HG03521 (cell line): ENCODE results near the gene SNTA1.
A peak's percentile ranks its signal among the peaks of the same experiment; 100 is the strongest.
"Not testable (repeated sequence)": the region's sequence is repeated elsewhere in the genome, so short reads cannot be mapped to it uniquely, and the experiment has no call there.

Source experiments
- ATAC-seq: cut with Tn5 transposase; IDR thresholded peaks from one replicate; pipeline ENCODE4 v1.9.1; 2021; ENCODE audit warnings: mild to moderate bottlenecking, moderate library complexity; ENCODE audit not compliant: unreplicated experiment

The SNTA1 gene

DNA sequence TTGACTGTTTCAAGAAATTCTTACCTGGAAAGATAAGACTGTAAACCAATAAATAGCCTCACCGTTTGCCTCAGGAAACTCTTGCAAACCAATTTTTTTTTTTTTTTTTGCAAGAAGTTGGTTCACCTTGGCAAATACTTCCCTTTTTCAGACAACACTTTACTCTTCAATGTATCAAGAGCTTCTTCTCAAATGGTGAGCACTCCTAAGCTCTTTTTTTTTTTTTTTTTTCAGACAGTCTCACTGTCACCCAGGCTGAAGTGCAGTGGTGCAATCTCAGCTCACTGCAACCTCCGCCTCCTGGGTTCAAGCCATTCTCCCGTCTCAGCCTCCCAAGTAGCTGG is 22.7 kb upstream of the SNTA1 start:
- no peak for ATAC-seq

DNA sequence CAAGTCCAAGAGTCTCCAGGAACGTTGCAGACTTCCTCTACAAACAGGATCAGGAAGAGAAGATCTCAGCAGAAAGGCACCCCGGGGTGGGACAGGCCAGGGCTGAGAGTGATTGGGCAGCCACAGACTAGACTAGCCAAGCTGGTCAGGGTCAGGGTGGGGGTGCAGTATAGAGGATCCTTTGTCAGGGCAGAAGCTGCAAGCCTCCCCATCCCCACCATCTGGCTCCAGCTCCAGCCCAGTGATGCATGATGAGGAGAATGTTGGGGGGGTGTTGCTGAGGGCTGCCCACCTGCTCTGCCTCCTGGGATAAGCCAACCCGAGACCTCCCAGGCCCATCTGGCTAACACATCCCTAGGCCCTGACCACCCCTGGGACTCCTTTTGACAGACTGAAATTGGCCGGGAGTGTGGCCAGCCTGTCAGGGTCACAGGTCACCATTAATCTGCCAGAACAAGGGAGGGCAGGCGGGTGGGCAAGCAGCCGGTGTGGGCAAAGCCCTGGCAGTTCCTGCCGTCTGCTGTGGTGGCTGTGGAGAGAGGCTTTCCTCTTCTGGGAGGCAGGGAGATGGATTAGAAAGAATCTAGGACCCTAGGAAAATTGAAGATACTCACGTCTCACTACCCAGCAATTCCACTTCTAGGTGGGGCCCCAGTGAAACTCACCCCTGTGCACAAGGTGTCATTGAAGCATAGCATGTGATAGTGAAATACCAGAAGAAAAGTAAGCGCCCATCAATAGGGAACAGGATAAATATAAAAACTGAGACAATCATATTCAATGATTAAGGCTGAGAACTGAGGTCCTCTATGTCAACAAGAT is 22.1 kb upstream of the SNTA1 start:
- no peak for ATAC-seq

DNA sequence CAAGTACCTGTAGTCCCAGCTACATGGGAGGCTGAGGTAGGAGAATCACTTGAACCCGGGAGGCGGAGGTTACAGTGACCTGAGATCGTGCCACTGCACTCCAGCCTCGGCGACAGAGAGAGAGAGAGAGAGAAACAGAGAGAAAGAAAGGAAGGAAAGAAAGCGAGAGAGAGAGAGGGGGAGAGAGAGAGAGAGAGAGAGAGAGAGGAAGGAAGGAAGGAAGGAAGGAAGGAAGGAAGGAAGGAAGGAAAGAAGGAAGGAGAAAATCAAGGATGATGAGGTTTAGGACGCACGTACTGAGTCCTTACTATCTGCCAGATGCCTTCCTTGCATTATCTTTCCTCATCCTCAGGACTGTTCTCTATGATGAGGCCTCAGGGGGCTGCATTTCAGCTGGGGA is 21.2 kb upstream of the SNTA1 start:
- not testable (repeated sequence) for ATAC-seq

DNA sequence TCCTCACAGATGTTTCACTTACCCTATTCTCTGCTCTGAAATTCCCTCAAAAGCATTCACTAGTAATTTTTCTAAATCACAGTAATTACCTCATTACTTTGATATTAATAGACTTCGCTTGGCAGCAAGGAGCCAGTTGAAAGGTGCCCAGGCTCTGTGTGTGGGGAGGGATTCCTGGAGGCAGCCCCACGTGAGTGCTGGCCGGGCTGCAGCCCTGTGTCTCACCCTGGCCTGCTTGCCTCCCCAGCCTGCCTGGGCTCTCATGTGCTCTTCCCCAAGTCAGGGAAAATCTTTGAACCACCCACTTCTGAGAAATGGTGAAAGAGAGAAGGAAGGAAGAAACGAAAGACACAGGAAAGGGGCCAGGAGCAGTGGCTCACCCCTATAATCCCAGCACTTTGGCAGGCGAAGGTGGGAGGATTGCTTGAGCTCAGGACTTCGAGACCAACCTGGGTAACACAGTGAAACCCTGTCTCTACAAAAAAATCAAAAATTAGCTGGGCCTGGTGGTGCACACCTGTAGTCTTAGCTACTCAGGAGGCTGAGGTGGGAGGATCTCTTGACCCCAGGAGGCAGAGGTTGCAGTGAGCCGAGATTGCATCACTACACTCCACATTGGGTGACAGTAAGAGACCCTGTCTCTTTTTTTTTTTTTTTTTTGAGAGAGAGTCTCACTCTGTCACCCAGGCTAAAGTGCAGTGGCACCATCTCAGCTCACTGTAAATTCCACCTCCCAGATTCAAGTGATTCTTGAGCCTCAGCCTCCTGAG is 20.0 kb upstream of the SNTA1 start:
- ATAC-seq = no peak

DNA sequence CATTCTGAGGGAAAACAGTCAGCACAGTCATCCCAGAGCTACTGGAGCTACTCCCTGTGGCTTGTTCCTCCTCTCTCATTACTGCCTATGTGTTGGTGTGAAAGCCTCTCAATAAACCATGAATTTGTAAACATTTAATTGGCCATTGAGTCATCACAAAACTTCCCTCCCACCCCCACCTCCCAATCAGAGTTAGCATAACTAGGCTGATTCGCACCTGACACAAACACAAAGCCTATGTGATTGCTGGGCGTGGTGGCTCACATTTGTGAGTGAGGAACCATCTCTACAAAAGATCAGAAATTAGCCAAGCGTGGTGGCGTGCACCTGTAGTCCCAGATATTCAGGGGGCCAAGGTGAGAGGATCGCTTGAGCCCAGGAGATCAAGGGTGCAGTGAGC is 17.1 kb upstream of the SNTA1 start:
- ATAC-seq = no peak

DNA sequence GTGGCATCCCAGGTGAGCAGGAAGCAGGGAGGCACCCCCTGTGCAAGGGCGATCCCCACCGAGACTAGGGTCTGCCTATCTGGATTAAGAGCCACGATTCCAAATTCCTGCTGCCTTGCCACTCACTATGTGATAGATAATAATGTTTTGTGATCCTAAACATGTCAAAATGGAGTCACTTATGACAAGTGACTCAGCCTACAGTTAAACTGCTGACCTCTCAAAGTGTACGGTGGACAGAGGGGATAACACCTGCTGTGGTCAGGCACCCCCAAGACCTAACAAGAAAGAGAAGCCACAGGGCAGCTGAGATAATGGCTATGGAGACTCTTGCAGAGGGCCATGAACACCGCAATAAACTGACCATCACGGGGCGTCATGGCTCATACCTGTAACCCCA is 16.0 kb upstream of the SNTA1 start:
- no peak for ATAC-seq

DNA sequence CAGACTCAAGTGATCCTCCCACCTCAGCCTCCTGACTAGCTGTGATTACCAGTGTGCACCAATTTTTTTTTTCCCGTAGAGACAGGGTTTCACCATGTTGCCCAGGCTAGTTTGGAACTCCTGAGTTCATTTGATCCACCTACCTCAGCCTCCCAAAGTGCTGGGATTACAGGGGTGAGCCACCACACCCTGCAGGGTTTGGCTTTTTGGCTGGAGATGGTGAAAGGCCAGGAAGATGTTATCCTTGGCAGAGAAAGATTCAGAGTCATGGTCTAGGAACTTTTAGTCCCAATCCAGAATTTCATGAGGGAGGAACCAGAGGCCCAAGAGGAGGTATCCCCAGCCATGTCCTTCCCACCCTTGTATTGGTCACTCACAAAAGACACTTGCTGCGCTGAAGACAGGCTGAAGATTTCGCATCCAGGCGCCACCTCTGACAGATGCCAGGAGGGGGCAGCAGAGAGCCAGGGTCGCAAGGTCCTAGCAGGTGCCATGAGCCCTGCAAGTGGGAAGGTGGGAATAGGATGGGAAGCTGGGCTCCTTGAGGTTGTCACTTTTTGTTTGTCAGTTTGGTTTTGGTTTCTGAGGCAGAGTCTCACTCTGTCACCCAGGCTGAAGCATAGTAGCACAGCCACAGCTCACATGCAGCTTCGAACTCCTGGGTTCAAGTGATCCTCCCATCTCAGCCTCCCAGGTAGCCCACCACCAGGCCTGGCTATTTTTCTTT is 13.5 kb upstream of the SNTA1 start:
- not testable (repeated sequence) for ATAC-seq

- ATAC-seq = no peak
These were observed 7.3 kb upstream of the SNTA1 start for GRCh38 chr20:33450867-33451266.

GRCh38 chr20:33445881-33446625 is 2.5 kb upstream of the SNTA1 start:
- ATAC-seq = no peak

GRCh38 chr20:33444797-33445560 is 1.4 kb upstream of the SNTA1 start:
- no peak for ATAC-seq

DNA sequence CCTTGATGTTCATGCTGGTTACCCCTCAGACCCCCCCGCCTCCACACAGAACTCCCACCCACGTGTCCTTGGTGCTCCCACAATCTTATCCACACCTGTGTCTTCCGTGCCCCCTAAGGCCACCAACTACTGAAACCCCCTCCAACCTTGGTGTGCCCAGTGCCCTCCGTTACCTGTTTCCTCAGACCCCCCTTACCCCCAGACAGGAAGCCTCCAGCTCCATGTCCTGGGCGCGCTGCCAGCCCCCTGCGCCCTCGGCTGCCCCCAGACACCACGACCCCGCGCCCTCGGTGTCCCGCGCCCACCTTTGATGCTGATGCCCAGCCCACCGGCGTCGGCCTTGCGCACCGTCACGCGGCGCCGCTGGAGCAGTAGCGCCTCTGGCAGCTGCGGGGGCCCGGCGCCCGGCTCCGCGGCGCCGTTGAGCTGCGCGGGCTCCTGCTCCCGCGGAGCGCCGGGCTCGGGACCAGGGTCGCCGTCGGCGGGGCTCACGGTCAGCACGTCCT is 504 bp downstream of the SNTA1 start:
- ATAC-seq = peak; percentile 16

- ATAC-seq = no peak
These were observed 1.2 kb downstream of the SNTA1 start for GRCh38 chr20:33442136-33443005.

DNA sequence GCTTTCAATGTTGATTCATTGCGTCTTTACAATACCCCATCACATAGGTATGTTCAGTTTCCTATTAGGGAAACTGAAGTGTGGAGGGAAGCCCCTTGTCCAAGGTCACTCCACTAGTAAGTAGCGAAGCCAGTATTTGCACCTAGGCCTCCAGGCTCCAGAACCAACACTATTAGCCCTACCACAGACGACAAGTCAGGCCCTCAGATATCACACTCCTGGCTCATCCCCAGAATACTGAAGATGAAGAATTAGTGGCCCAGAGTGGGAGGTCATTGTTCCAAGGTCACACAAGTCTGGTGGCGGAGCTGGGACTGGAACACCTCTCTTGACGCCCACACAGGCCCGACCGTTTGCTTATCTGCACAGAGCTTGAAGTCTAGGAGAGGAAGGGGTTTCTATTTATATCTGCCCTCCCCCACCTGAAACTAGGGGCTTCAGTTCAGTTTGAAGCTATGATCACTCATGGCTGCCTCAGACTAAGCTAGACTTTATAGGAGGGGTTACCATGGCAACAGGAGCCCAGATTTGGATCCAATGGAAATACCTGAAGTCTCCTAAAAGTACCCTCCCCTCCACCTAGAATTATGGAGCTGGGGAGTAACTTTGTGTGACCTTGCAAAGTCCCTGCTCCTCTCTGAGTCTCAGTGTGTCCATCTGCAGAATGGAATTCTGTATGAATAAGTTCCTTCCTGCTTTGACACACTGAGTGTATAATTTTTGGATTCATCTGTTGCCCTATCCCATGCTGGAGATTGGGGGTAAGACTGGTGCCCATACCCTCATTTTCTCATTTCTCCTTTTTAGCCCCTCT is 2.2 kb downstream of the SNTA1 start:
- ATAC-seq = no peak

- not testable (repeated sequence) for ATAC-seq
These were observed 3.0 kb downstream of the SNTA1 start for GRCh38 chr20:33440562-33440961.

- ATAC-seq = no peak
These were observed 5.1 kb downstream of the SNTA1 start for GRCh38 chr20:33438481-33438880.

GRCh38 chr20:33437141-33437911 is 6.2 kb downstream of the SNTA1 start:
- ATAC-seq = no peak

DNA sequence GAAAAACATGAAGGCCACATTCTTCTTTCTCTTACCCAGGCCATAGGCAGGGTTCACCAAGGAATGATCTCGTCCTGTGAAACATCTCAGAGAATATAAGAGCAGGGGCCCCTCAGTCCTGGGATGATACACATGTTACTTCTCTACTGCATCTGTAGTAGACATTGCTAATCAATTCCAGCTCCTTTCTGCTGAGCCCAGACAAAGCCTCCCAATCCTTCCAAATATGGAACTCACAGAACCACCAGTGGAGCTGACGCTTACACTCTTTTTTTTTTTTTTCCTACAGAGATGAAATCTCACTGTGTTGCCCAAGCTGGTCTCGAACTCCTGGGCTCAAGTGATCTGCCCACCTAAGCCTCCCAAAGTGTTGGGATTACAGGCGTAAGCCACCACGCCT is 9.1 kb downstream of the SNTA1 start:
- no peak for ATAC-seq
